Myocyte (in vitro differentiated cells): ENCODE measurements around the gene NRGN. TPM values are rescaled to one million over a fixed set of nuclear protein-coding genes. Genes with fewer than 3 reads are reported as not detected.

Experiments
- DNase-seq: peaks from one replicate; pipeline ENCODE4 v3.0.0-alpha.2; 2012; ENCODE audit warnings: low read depth
- total RNA-seq: library from RNA; depleted of rRNA; stranded (reverse); fragments of >200 nt; gene quantifications from 2 replicates; pipeline ENCODE4 v1.2.3, GENCODE V29; 2014

NRGN gene
- total RNA-seq, 1 donor from 2014 or later = not detected

GRCh38 chr11:124738713-124739478, 846 bp upstream of the NRGN start:
- no peak for DNase-seq

GRCh38 chr11:124740277-124740882, 638 bp downstream of the NRGN start:
- DNase-seq = no peak

GRCh38 chr11:124742555-124742954, 2.8 kb downstream of the NRGN start:
- DNase-seq = no peak

- no peak for DNase-seq
Observed at GRCh38 chr11:124743050-124743449, 3.3 kb downstream of the NRGN start.

GRCh38 chr11:124745270-124745834, 5.6 kb downstream of the NRGN start:
- no peak for DNase-seq

GRCh38 chr11:124745835-124746620, 6.3 kb downstream of the NRGN start:
- DNase-seq = no peak

- peak; percentile 47 for DNase-seq
Observed at GRCh38 chr11:124746621-124747243, 7.0 kb downstream of the NRGN start.

GRCh38 chr11:124747406-124748099, 7.8 kb downstream of the NRGN start:
- DNase-seq = no peak

GRCh38 chr11:124748100-124748418, 8.3 kb downstream of the NRGN start:
- DNase-seq = no peak

GRCh38 chr11:124748481-124749343, 9.0 kb downstream of the NRGN start:
- no peak for DNase-seq

GRCh38 chr11:124749912-124750311, 10.2 kb downstream of the NRGN start:
- DNase-seq = no peak

- DNase-seq = no peak
Observed at GRCh38 chr11:124751391-124751740, 11.6 kb downstream of the NRGN start.

- no peak for DNase-seq
Observed at GRCh38 chr11:124751741-124752470, 12.2 kb downstream of the NRGN start, which contains the start of gene VSIG2. Gene VSIG2 (minus strand): TSS chr11:124752255. CDS start chr11:124752137, 118 bp downstream.

GRCh38 chr11:124752471-124753102, 12.8 kb downstream of the NRGN start:
- no peak for DNase-seq

GRCh38 chr11:124753205-124753604, 13.5 kb downstream of the NRGN start:
- no peak for DNase-seq

GRCh38 chr11:124753624-124754023, 13.9 kb downstream of the NRGN start:
- DNase-seq = no peak

GRCh38 chr11:124754309-124754708, 14.6 kb downstream of the NRGN start:
- DNase-seq = no peak

- DNase-seq = no peak
Observed at GRCh38 chr11:124754710-124755109, 15.0 kb downstream of the NRGN start.
